A673 (cell line): ENCODE measurements around the gene SHOC2. TPM values are rescaled to one million over a fixed set of nuclear protein-coding genes. Genes with fewer than 3 reads are reported as not detected.

Experiments
- BruUV-seq: library from RNA; stranded (reverse); fragments of 400-500 nt; replicated peaks from 2 replicates; lab custom pipeline; 2021; lab: Mats Ljungman, UMichigan
- CTCF ChIA-PET: fragments of 300-600 bp; sonication (Branson Sonifier 250); formaldehyde crosslinking; loops from one replicate; lab custom pipeline; 2022; ENCODE audit warnings: antibody characterized with exemption; lab: Charles Lee
- POLR2A ChIA-PET: fragments of 300-600 bp; sonication (Branson Sonifier 250); formaldehyde crosslinking; loops from one replicate; lab custom pipeline; 2022; ENCODE audit warnings: antibody characterized with exemption; ENCODE audit not compliant: low non-redundant PET; lab: Charles Lee
- DNase-seq: peaks from one replicate; pipeline ENCODE4 v3.0.0-alpha.2; 2015; ENCODE audit warnings: low spot score
- H3K27ac ChIP-seq: fragments of 200-600 bp; sonication (generic); 2 replicates; pipeline ENCODE4 v1.5.1; 2016; ENCODE audit warnings: mixed run types, low read depth, mild to moderate bottlenecking, mixed read lengths, antibody characterized with exemption, low read length; ENCODE audit not compliant: poor library complexity, severe bottlenecking
- H3K27me3 ChIP-seq: fragments of 200-600 bp; sonication (generic); replicated peaks from 2 replicates; pipeline ENCODE4 v1.6.1; 2017; ENCODE audit warnings: mixed run types, low read depth, mild to moderate bottlenecking, mixed read lengths, antibody characterized with exemption, low read length; ENCODE audit not compliant: insufficient read depth, poor library complexity
- H3K36me3 ChIP-seq: fragments of 200-600 bp; sonication (generic); 2 replicates; pipeline ENCODE4 v1.6.1; 2016; ENCODE audit warnings: mixed run types, mild to moderate bottlenecking, mixed read lengths, antibody characterized with exemption, low read length; ENCODE audit not compliant: insufficient read depth, poor library complexity, severe bottlenecking
- H3K4me1 ChIP-seq: fragments of 200-600 bp; sonication (generic); 2 replicates; pipeline ENCODE4 v1.6.1; 2017; ENCODE audit warnings: mixed run types, mild to moderate bottlenecking, mixed read lengths, antibody characterized with exemption, low read length; ENCODE audit not compliant: insufficient read depth, poor library complexity, severe bottlenecking
- H3K4me3 ChIP-seq: fragments of 200-600 bp; sonication (generic); 2 replicates; pipeline ENCODE4 v1.5.1; 2016; ENCODE audit warnings: low read depth, mixed run types, mild to moderate bottlenecking, mixed read lengths, low read length; ENCODE audit not compliant: poor library complexity, severe bottlenecking
- H3K9me3 ChIP-seq: fragments of 200-600 bp; sonication (generic); 2 replicates; pipeline ENCODE4 v1.6.1; 2016; ENCODE audit warnings: mixed run types, low read depth, mild to moderate bottlenecking, mixed read lengths, antibody characterized with exemption, low read length; ENCODE audit not compliant: poor library complexity, severe bottlenecking
- EZH2 ChIP-seq: fragments of 200-600 bp; sonication (generic); IDR thresholded peaks from 2 replicates; pipeline ENCODE4 v1.6.1; 2017; ENCODE audit warnings: borderline replicate concordance, low read depth, mild to moderate bottlenecking, mixed read lengths, antibody characterized with exemption, low read length; ENCODE audit not compliant: poor library complexity, severe bottlenecking
- intact Hi-C: fragments of 100-400 bp; cut with micrococcal nuclease; formaldehyde crosslinking; loops from one replicate; pipeline ENCODE4 v1.10.0; 2022; ENCODE audit not compliant: unreplicated experiment
- total RNA-seq: library from RNA; stranded (reverse); gene quantifications from 2 replicates; pipeline ENCODE4 v1.2.3, GENCODE V29; 2021
- TF ChIP-seq, protein P1 (sequence below): fragments of 300-800, 200-600 bp; sonication (generic); conservative IDR thresholded peaks from 2 replicates; pipeline ENCODE4 v1.5.1; 2017; ENCODE audit warnings: low read depth, mild to moderate bottlenecking, antibody characterized with exemption, low read length, moderate library complexity, mixed read lengths

Gene SHOC2
- total RNA-seq, 1 experiment from 2014 or later, result 37.6 TPM

DNA sequence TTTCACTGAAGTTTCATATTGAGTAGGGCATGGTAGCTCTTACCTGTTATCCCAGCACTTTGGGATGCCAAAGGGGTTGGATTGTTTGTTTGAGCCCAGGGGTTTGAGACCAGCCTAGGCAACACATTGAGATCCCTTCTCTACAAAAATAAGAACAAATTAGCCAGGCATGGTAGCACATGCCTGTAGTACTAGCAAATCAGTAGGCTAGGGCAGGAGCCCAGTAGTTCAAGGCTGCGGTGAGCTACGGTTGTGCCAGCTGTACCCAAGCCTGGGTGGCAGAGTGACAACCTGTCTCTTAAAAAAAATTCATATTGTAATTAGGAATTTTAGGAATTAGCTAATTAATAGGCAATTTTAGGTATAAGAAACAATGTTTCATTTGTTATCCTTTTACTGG lies 18.4 kb upstream of the SHOC2 start:
- no peak for TF ChIP-seq EZH2
- TF ChIP-seq, protein P1, sequence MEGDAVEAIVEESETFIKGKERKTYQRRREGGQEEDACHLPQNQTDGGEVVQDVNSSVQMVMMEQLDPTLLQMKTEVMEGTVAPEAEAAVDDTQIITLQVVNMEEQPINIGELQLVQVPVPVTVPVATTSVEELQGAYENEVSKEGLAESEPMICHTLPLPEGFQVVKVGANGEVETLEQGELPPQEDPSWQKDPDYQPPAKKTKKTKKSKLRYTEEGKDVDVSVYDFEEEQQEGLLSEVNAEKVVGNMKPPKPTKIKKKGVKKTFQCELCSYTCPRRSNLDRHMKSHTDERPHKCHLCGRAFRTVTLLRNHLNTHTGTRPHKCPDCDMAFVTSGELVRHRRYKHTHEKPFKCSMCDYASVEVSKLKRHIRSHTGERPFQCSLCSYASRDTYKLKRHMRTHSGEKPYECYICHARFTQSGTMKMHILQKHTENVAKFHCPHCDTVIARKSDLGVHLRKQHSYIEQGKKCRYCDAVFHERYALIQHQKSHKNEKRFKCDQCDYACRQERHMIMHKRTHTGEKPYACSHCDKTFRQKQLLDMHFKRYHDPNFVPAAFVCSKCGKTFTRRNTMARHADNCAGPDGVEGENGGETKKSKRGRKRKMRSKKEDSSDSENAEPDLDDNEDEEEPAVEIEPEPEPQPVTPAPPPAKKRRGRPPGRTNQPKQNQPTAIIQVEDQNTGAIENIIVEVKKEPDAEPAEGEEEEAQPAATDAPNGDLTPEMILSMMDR, result no peak
- Histone ChIP-seq H3K36me3 (no peaks in the 10 kb centered on the region), H3K4me3 (no peak overlapping the region), H3K27ac (no peak overlapping the region), H3K9me3 (no peaks in the 10 kb centered on the region), H3K27me3 (no peaks in the 10 kb centered on the region), H3K4me1 (peaks cover 8% of the 10 kb centered on the region)
- no peak for DNase-seq
- intact Hi-C loops, result no loop called here
- CTCF ChIA-PET, result no interaction called here
- POLR2A ChIA-PET, result no interaction called here
- no TSS peak for BruUV-seq

DNA sequence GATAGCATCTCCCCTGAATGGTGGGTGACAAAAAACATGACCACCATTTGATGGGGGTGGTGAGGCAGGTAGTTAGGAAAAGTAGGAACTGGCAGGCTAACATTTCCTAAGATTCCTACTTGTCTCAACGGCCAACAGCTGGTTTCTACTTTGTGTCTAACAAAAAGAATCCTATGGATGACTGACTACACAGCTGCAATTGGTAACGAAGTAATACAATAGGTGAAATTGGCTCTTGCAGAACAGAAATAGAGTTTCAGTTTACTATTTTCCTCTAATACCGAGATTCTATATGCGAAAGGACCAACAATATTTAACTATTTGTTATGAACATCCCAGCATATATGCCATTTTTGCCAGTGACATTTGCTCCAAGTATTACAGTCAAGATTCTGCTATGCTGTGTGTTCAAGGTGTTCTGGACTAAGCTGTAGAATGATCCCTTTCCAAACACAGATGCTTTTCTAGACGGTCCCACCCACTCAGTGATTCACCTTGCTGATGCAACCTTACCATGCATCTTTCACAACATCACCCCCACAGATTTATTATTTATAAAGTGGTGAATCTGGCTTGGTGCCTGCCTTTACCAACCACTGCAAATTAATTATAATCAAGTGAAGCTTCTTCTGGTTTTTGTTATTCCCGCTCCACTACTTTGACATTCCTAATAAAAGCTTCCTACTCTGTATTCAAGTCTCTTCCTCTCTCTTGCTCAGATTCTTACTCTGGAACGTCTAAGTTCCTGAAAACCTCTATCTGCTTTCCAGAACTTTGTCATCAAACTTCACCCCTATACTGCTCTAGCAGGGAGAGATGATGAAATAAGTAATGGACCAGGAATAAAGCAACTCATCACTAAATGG lies 17.2 kb upstream of the SHOC2 start:
- TF ChIP-seq, protein P1, result no peak
- TF ChIP-seq EZH2, result no peak
- Histone ChIP-seq H3K36me3 (no peaks in the 10 kb centered on the region), H3K4me1 (peaks cover 8% of the 10 kb centered on the region), H3K27me3 (no peaks in the 10 kb centered on the region), H3K9me3 (no peaks in the 10 kb centered on the region), H3K4me3 (no peak overlapping the region), H3K27ac (peak overlapping the region; percentile 27)
- no peak for DNase-seq
- ChIA-PET CTCF (no interaction called here), POLR2A (no interaction called here)
- intact Hi-C loops, result no loop called here
- no TSS peak for BruUV-seq

GRCh38 chr10:110903280-110904278 lies 15.8 kb upstream of the SHOC2 start:
- intact Hi-C loops, result no loop called here
- POLR2A ChIA-PET, result no interaction called here
- Histone ChIP-seq H3K27ac (no peak overlapping the region), H3K9me3 (no peaks in the 10 kb centered on the region), H3K36me3 (no peaks in the 10 kb centered on the region), H3K4me1 (peaks cover 8% of the 10 kb centered on the region), H3K27me3 (no peaks in the 10 kb centered on the region), H3K4me3 (no peak overlapping the region)
- no TSS peak for BruUV-seq
- CTCF ChIA-PET, result no interaction called here
- no peak for TF ChIP-seq EZH2
- TF ChIP-seq, protein P1, result no peak
- DNase-seq, result no peak
